OCI-LY3 (cell line): ENCODE results near the gene ATF6.

Source experiments
- EZH2phosphoT487 ChIP-seq: fragments of 200-600 bp; shearing (Covaris generic); IDR thresholded peaks from 2 replicates; pipeline ENCODE4 v1.6.1; 2018; ENCODE audit warnings: antibody characterized with exemption, mixed run types, low read depth
- TF ChIP-seq, protein P1 (sequence below): fragments of 200-600, 300-600 bp; sonication (generic); IDR thresholded peaks from 2 replicates; pipeline ENCODE4 v1.5.1; 2014; ENCODE audit warnings: antibody characterized with exemption, low read length, low read depth

GRCh38 chr1:161966067-161966466 lies 199.9 kb downstream of the ATF6 start:
- TF ChIP-seq, protein P1, sequence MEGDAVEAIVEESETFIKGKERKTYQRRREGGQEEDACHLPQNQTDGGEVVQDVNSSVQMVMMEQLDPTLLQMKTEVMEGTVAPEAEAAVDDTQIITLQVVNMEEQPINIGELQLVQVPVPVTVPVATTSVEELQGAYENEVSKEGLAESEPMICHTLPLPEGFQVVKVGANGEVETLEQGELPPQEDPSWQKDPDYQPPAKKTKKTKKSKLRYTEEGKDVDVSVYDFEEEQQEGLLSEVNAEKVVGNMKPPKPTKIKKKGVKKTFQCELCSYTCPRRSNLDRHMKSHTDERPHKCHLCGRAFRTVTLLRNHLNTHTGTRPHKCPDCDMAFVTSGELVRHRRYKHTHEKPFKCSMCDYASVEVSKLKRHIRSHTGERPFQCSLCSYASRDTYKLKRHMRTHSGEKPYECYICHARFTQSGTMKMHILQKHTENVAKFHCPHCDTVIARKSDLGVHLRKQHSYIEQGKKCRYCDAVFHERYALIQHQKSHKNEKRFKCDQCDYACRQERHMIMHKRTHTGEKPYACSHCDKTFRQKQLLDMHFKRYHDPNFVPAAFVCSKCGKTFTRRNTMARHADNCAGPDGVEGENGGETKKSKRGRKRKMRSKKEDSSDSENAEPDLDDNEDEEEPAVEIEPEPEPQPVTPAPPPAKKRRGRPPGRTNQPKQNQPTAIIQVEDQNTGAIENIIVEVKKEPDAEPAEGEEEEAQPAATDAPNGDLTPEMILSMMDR: no peak
- TF ChIP-seq EZH2phosphoT487: no peak
